K562 (cell line): ENCODE data around the gene YIPF4. TPM values are rescaled to one million over a fixed set of nuclear protein-coding genes. Genes with fewer than 3 reads are reported as not detected.

Experiments
- C11orf30 ChIP-seq: fragments of 450-650 bp; IDR thresholded peaks from 2 replicates; pipeline ENCODE4 v1.6.1; 2016; ENCODE audit warnings: low read depth, mild to moderate bottlenecking
- E2F5 ChIP-seq: sonication (generic); formaldehyde crosslinking; IDR thresholded peaks from 2 replicates; pipeline ENCODE4 v1.8.0; 2022; ENCODE audit warnings: mild to moderate bottlenecking, missing genetic modification reagents
- GTF2E2 ChIP-seq: fragments of 200-800 bp; sonication (Bioruptor generic); IDR thresholded peaks from 2 replicates; pipeline ENCODE4 v1.6.1; 2016; ENCODE audit warnings: missing genetic modification characterization, missing compliant biosample characterization
- GTF2F1 ChIP-seq: IDR thresholded peaks from 2 replicates; pipeline ENCODE4 v1.6.1; 2011; ENCODE audit warnings: low read depth, low read length, improper control_type of control experiment
- HCFC1 ChIP-seq: IDR thresholded peaks from 2 replicates; pipeline ENCODE4 v1.6.1; 2012; ENCODE audit warnings: low read depth, low read length, improper control_type of control experiment
- HNRNPK ChIP-seq: fragments of 200-400 bp; formaldehyde crosslinking; IDR thresholded peaks from one replicate; pipeline ENCODE4 v1.6.1; 2018; ENCODE audit warnings: mild to moderate bottlenecking, low read depth, low read length; ENCODE audit not compliant: poor library complexity, severe bottlenecking
- NFRKB ChIP-seq: fragments of 450-650 bp; IDR thresholded peaks from 2 replicates; pipeline ENCODE4 v1.6.1; 2016; ENCODE audit warnings: low read depth
- PTRF ChIP-seq: fragments of 450-650 bp; IDR thresholded peaks from 2 replicates; pipeline ENCODE4 v1.6.1; 2016; ENCODE audit warnings: mild to moderate bottlenecking, missing genetic modification characterization, missing compliant biosample characterization
- SOX6 ChIP-seq: fragments of 450-650 bp; IDR thresholded peaks from 2 replicates; pipeline ENCODE4 v1.6.1; 2014; ENCODE audit warnings: mild to moderate bottlenecking
- TBL1XR1 ChIP-seq, 2 experiments: IDR thresholded peaks; 2 replicates each; pipeline ENCODE4 v1.6.1; 2012; ENCODE audit warnings: improper control_type of control experiment in 2 of 2, low read length in 2 of 2, mild to moderate bottlenecking in 1 of 2
- TCF15 ChIP-seq: fragments of 250-450 bp; sonication (Bioruptor Pico); IDR thresholded peaks from 2 replicates; pipeline ENCODE4 v1.8.0; 2022; ENCODE audit warnings: moderate library complexity, mild to moderate bottlenecking, inconsistent platforms
- TSHZ1 ChIP-seq: fragments of 250-450 bp; sonication (Bioruptor Pico); IDR thresholded peaks from 2 replicates; pipeline ENCODE4 v1.4.0; 2020; ENCODE audit warnings: mild to moderate bottlenecking, moderate library complexity
- ZC3H11A ChIP-seq: IDR thresholded peaks from 2 replicates; pipeline ENCODE4 v1.6.1; 2012; ENCODE audit warnings: low read depth, low read length, improper control_type of control experiment
- ZNF217 ChIP-seq: sonication (generic); formaldehyde crosslinking; IDR thresholded peaks from 2 replicates; pipeline ENCODE4 v1.8.0; 2022; ENCODE audit warnings: mild to moderate bottlenecking, missing genetic modification reagents
- ZNF224 ChIP-seq: sonication (generic); formaldehyde crosslinking; IDR thresholded peaks from 2 replicates; pipeline ENCODE4 v1.8.0; 2022; ENCODE audit warnings: mild to moderate bottlenecking, missing genetic modification reagents
- ZNF431 ChIP-seq: sonication (generic); formaldehyde crosslinking; IDR thresholded peaks from 2 replicates; pipeline ENCODE4 v1.8.0; 2022; ENCODE audit warnings: mild to moderate bottlenecking, missing genetic modification reagents
- ZNF609 ChIP-seq: sonication (generic); formaldehyde crosslinking; IDR thresholded peaks from 2 replicates; pipeline ENCODE4 v1.8.1; 2023; ENCODE audit warnings: missing genetic modification reagents, mild to moderate bottlenecking, borderline replicate concordance
- ZNF766 ChIP-seq: fragments of 200-800 bp; sonication (Bioruptor generic); conservative IDR thresholded peaks from 2 replicates; pipeline ENCODE4 v1.6.1; 2016; ENCODE audit warnings: missing genetic modification characterization, missing compliant biosample characterization
- ZNF77 ChIP-seq: fragments of 250-450 bp; sonication (Bioruptor Pico); IDR thresholded peaks from 2 replicates; pipeline ENCODE4 v1.5.0; 2020
- polyA plus RNA-seq, 8 experiments: library from polyadenylated mRNA; depleted of rRNA in 4 of 8; stranded (reverse) in 5 of 8; unstranded in 3 of 8; fragments of >200 nt; fragmentation: Nextera tagmentation in 2 of 8; fragmentation: Illumina TruSeq in 1 of 8; extraction: Ambion mirVana in 2 of 8; extraction: Trizol in 1 of 8; gene quantifications; 2 replicates each; pipeline versions ENCODE4 v1.2.1 to v1.2.3, GENCODE V29; 2011 to 2014; ENCODE audit warnings: inconsistent platforms in 1 of 8, missing spikeins in 1 of 8
- total RNA-seq, 7 experiments: library from RNA; depleted of rRNA in 6 of 7; stranded (reverse); fragments of >200 nt in 6 of 7; fragmentation: Illumina TruSeq in 2 of 7; extraction: Trizol in 2 of 7; gene quantifications; 2 replicates each; pipeline versions ENCODE4 v1.2.1 to v1.2.3, GENCODE V29; 2011 to 2021; ENCODE audit warnings: low replicate concordance in 1 of 7

Gene YIPF4
- total and polyA plus RNA-seq, 9 of the 15 experiments (the other 6 are each of a cell fraction or from before 2014, with no cell fraction given) = 4.9 to 46.9 (median 17.5) TPM

- no peak for TF ChIP-seq ZNF609
- TF ChIP-seq HNRNPK = no peak
- TF ChIP-seq PTRF = no peak
- peak; percentile 73 for TF ChIP-seq GTF2E2 (tag)
- TF ChIP-seq TCF15 = no peak
- TF ChIP-seq ZNF224 (CRISPR knock-in tag) = no peak
- no peak for TF ChIP-seq TBL1XR1 (IDR thresholded peaks at IDR 0.05; ENCODE audit: low read length in 2 of 2)
- no peak for TF ChIP-seq ZNF77 (CRISPR knock-in tag)
- peak; percentile 63 for TF ChIP-seq HCFC1
- no peak for TF ChIP-seq ZNF217 (CRISPR knock-in tag)
- no peak for TF ChIP-seq TSHZ1 (CRISPR knock-in tag)
- TF ChIP-seq ZNF431 (CRISPR knock-in tag) = no peak; the same call in 1 of the 2 replicates
- TF ChIP-seq C11orf30 = peak; percentile 90
- TF ChIP-seq NFRKB = 0 out of 2 replicates have a peak, but pooled peaks have one; percentile 3
- no peak for TF ChIP-seq GTF2F1
- no peak for TF ChIP-seq ZNF766 (CRISPR knock-in tag)
- 0 out of 2 replicates have a peak, but pooled peaks have one; percentile 42 for TF ChIP-seq SOX6
- TF ChIP-seq E2F5 (CRISPR knock-in tag) = no peak
- no peak for TF ChIP-seq ZC3H11A
These were observed at the start of gene YIPF4 (continued) for GRCh38 chr2:32277674-32278477.
